HG02885 (cell line): ENCODE measurements around the gene DYNLT4.

Experiments used
- ATAC-seq: cut with Tn5 transposase; IDR thresholded peaks from one replicate; pipeline ENCODE4 v1.9.1; 2021; ENCODE audit warnings: mild to moderate bottlenecking; ENCODE audit not compliant: unreplicated experiment, poor library complexity

The DYNLT4 gene

DNA sequence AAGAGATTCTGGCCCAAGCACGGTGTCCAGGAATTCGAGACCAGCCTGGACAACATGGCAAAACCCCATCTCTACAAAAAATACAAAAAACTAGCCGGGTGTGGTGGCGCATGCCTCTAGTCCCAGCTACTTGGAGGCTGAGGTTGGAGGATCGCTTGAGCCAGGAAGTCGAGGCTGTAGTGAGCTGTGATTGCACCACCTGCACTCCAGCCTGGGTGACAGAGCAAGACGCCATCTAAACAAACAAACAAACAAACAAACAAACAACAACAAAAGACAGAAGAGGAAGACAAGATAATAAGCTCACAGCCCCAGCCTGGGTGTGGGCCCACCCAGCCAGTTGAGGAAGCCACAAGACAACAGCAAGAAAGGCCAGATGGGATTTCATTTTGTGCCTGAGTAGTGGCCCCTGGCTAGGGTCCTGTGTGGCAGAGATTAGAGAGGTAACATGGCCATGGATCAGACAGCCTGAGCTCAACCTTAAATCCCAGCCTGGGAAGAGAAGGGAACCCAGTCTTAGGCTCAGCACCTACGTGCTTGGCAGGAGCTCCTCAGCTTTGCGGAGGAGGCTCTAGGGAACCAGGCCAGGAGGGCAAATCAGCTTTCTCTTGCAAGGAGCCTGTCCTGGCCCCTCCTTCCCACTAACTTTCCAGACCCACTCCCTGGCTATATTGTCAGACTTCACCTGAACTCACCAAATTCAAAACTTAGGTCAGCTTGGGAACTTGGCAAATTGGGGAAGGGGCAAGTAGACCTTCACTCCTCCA lies 14.2 kb downstream of the DYNLT4 start:
- no peak for ATAC-seq

DNA sequence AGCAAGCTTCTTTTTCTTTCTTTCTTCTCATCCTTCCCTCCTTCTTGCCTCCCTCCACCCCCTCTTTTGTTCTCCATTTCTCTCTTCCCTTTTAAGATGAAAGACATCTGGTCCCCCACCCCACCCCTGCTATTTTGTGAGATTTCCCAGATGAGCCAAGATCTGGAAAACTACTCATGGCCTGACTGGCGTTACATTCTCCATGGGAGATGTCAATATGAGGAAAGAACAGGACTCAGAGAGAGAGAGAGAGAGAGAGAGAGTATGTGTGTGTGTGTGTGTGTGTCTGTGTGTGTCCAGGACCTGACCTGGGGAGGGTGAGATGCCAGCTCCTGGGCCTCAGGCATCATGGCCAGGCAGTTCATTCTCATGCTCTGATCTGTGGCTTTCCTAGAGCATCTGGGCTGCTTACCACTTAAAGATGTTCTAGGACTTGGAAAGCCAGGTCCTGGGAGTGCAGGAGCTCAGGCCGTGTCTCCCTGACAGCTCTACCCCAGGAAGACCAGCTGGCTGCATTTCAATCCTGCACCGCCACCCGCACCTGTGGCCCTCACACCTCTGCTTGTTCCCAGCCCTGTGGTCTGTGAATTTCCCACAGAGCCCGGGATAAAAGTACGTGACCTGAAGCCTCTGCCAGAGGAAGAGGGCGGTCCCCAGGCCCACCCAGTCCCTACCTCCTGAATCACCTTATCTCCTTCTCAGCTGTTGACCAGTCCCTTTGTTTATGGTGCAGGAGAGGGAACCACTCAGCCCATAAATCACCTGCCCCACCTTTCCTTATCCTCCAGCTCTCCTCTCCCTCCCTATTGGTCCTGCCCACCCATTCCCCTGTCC lies 16.0 kb downstream of the DYNLT4 start:
- ATAC-seq, result no peak

DNA sequence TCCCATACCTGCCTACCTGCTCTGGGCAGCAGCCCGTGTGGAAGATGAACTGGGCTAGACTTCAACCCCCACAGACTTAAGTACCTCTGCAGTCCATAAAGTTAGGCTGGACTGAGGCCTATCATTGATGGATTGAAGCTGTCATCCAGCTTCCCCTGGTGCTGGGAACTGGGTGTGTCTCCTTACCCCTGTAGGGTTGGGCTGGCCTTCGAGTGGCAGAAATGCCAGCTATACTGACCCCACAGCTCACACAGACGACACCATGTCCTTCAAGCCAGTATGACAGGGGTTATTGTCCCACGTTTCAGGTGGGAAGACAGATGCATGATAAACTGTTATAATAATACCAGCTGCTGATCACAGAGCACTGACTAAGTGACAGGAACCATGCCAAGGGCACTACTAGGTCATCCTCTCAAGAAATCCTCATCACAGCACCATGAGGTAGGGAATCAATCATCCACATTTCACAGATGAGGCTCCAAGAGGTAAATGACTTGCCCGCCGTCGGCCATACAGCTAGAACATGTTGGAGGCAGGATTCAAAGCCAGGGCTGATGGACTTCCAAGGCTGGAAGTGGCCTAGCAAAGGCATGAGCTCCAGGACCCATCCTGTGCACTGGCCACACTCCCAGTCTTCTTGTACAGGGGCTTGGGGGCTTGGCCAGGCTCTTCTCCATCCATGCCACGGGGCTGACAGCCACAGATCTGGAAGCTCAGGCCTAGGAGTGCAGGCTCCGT lies 18.9 kb downstream of the DYNLT4 start, which contains the start of gene BEST4:
Gene BEST4, minus strand, starts transcription at position 51 of the 741 bp plus-strand sequence. CDS start 465 bp downstream, outside the sequence.
- ATAC-seq, result no peak

DNA sequence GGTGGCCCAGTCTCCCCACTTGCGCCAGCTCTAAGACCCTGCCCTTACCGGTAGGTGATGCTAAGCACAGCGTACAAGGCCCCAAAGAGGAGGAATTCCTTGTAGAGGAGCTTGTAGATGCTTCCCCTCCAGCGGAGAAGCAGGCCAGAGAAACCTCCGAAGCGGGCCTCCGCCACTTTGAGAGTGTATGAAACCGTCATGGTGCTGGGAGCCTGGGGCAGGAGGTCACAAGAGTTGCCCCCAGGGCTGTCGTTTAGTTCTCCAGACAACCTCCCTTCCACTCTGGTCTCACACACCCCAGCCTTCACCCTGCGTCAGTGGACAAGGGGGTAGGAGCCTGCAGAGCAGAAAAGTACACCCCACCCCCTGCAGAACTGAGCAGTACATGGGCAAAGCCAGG lies 19.6 kb downstream of the DYNLT4 start:
- no peak for ATAC-seq

- ATAC-seq, result no peak
These were observed 20.2 kb downstream of the DYNLT4 start for GRCh38 chr1:44786841-44787426.

DNA sequence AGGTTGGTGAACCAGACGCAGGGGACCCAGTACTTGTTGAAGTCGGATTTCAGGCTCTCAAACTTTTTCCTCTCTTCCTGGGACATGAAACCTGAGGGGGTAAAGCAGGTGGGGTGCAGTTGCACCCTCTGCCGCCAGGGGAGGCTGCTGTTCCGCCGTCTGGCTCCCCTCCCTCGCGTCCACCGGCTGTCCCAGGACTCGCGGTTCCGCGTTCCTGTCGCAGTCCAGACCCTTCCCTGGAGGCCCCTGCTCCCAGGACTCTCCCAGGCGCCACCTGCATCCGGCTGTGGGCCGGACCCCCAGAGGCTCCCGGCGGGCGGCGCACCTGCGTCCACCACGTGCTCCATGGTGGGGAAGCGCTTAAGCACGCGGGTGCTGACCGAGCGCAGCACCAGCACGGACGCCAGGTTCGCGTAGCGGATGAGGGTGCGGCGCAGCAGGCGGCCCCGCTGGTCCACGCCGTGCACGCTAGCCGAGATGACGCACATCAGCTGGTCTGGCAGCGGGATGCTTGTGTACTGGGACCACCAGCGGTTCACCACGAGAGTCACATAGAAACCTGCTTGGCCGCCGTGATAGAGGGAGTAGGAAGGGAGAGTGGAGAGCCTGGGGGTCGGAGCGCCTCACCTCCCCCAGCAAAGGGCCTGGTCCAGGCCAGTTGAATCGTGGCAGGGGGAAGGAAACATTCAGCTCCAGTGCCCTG lies 20.9 kb downstream of the DYNLT4 start:
- peak; percentile 53 for ATAC-seq

DNA sequence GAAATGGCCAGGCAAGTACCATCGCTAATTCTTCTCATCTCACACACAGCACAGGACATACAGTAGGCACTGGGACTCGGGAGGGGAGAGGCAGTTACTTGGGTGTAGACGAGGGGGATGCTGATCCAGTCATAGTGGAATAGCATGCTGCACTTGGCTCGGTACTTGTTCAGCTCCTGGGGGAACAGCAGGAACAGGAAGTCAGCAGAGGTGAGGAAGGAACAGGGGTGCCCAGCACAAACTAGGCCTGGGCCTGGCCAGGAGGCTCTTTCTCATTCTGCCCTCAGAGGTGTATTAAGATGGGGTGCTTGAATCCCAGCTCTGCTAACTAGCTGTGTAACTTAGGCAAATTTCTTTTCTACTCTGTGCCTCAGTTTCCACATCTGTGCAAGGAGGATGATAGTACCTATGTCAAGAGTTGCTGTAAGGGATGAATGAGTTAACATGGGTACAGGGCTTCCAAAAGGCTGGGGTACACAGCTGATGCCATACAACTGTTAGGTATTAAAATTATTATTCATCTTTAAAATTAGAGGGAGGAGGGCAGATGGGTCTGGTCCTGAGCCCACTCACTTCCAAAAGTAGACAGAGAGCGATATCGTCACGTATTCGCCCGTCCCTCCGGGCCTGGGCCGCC lies 21.5 kb downstream of the DYNLT4 start:
- ATAC-seq, result no peak

GRCh38 chr1:44785029-44785380 lies 22.1 kb downstream of the DYNLT4 start:
- ATAC-seq, result no peak

DNA sequence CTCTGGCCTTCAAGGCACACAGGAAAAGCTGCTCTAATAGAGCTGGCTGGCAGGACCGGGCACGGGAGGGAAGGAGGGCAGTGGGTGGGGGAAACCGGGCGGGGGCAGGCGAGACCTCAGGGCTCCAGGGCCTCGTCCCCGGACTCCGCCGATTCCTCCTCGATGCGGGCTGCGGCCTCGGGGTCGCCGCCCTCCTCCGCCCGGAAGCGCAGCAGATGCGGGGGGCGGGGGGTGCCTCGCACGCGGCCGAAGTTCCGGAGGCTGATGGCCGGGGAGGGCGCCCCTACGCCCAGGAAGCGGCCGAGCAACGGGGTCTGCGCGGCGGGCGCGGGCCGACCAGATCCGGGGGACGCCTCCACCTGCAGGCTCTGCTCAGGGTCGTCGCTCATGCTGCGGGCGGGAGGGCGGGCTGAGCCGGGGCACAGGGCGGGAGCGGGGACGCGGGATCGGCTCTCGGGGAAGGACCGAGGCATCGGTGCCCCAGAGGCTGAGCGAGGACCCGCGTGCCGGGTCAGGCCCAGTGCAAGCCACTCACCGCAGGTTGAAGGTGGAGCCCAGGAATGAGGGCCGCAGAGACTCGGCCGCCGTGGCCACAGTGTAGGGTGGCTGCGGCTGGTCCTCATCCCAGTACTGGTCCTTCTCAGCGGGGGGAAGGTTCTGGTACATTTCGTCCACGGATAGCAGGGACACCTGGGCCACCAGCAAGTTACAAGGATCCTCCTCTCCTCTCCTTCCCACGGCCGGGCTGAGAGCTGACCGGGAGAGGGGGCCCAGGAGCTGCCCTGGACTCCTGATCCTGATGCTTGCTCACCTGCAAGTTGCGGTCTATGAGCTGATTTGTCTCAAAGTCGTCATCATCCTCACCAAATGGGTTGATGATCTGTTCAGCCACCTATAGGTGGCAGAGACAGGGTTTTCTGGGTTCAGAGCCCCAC lies 22.8 kb downstream of the DYNLT4 start:
- no peak for ATAC-seq

- ATAC-seq, result no peak
These were observed 23.5 kb downstream of the DYNLT4 start for GRCh38 chr1:44783697-44784093.

- no peak for ATAC-seq
These were observed 26.5 kb downstream of the DYNLT4 start for GRCh38 chr1:44780583-44781121.

DNA sequence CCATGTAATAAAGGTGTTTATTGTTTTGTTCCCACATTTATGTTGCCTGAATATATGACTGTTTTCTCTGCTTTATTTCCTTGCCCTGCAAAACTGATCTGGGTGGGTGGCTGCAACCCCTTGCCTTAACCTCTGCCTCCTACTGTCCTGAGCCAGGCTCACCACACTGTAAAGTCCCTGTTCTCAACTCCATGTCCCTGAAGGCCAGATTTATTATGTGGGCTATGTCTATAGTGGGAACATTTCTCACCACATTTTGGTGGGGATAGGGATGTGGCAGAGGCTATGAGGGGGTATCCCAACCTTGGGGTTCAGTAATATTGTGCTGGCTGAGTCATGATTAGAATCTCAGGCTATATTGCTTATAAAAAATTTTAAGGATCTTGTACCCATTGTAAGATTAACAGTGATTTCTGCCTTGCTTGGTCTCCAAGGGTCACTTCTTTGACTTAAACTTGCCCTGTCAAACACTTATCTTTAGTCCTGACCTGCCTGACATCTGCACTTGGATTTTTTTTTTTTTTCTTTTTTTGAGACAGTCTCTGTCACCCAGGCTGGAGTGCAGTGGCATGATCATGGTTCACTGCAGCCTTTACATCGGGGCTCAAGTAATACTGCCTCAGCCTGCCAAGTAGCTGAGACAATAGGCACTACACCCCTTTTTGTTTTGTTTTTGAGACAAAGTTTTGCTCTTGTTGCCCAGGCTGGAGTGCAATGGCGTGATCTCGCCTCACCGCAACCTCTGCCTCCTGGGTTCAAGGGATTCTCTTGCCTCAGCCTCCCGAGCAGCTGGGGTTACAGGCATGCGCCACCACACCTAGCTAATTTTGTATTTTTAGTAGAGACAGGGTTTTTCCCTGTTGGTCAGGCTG lies 28.2 kb downstream of the DYNLT4 start:
- ATAC-seq, result no peak

DNA sequence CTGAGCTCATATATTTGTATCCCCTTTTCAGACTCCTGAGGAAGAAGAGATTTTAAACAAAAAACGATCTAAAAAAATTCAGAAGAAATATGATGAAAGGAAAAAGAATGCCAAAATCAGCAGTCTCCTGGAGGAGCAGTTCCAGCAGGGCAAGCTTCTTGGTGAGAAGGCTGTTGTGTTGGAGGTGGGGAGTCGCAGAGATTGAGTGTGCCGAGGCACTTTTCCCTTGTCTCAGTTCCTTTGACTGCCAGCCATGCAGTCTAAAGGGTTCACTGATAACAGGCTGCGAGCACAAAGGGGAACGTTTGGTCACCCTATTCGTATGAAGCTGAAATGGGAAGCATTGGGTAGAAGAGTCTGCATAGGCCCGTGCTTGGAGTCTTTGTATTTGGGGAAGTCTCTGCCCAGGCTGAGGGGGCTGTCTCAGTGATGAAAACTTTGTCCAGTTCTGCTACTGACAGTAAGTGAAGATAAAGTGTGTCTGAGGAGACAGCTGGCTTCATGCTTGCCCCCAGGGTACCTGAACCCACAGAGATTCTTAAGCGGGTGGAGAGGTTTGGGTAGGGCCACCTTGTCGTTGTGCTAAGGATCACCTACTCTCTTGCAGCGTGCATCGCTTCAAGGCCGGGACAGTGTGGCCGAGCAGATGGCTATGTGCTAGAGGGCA lies 29.0 kb downstream of the DYNLT4 start:
- ATAC-seq, result no peak

DNA sequence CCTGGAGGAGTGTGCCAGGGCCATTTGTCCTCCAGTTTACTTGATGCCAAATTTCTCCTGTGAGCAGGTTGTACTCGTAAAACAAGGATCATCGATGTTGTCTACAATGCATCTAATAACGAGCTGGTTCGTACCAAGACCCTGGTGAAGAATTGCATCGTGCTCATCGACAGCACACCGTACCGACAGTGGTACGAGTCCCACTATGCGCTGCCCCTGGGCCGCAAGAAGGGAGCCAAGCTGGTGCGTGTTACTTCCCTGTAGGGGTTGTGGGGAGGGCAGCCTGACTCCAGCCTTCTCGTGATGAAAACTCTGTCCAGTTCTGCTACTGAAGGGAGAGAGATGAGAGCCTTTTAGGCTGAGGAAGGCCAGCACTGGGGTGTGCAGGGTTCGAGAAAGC lies 29.6 kb downstream of the DYNLT4 start:
- ATAC-seq, result no peak

DNA sequence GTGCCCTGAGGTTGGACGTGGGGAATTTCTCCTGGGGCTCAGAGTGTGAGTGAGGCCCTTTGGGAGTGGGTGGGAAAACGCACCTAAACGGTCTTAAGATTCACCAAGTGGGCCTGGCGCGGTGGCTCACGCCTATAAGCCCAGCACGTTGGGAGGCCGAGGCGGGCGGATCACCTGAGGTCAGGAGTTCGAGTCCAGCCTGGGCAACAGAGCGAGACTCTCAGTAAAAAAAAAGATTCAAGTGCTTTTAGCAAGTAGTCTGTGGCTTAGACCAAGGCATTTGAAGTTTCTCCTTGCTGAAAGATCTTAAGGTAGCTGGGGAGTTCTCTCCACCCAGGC lies 30.5 kb downstream of the DYNLT4 start:
- no peak for ATAC-seq

- peak; percentile 13 for ATAC-seq
These were observed 31.0 kb downstream of the DYNLT4 start for GRCh38 chr1:44775930-44776729.
